Nephron (organoid): ENCODE results near the gene IBTK.

Source experiments
- H3K27ac Mint-ChIP-seq, 3 experiments: 2 replicates each; pipeline ENCODE4 v1.8.0; 2020; ENCODE audit warnings: mixed read lengths in 3 of 3, mild to moderate bottlenecking in 2 of 3, moderate library complexity in 1 of 3
- H3K27me3 Mint-ChIP-seq: 2 replicates; pipeline ENCODE4 v1.8.0; 2021; ENCODE audit warnings: low read depth, mild to moderate bottlenecking, moderate library complexity, mixed read lengths
- H3K36me3 Mint-ChIP-seq: 2 replicates; pipeline ENCODE4 v1.8.0; 2020; ENCODE audit warnings: low read depth, mixed read lengths
- H3K4me1 Mint-ChIP-seq: 2 replicates; pipeline ENCODE4 v1.8.0; 2020; ENCODE audit warnings: mixed read lengths
- H3K4me3 Mint-ChIP-seq, 3 experiments: 2 replicates each; pipeline ENCODE4 v1.8.0; 2020; ENCODE audit warnings: mild to moderate bottlenecking in 3 of 3, mixed read lengths in 3 of 3, moderate library complexity in 2 of 3
- H3K9me3 Mint-ChIP-seq: 2 replicates; pipeline ENCODE4 v1.8.0; 2020; ENCODE audit warnings: mixed read lengths
- CTCF ChIP-seq, 3 experiments: fragments of 200-600 bp; sonication (generic); IDR thresholded peaks; one replicate each; pipeline ENCODE4 v1.5.0; 2021; ENCODE audit warnings: antibody characterized with exemption in 3 of 3; ENCODE audit not compliant: unreplicated experiment in 3 of 3

The IBTK gene

DNA sequence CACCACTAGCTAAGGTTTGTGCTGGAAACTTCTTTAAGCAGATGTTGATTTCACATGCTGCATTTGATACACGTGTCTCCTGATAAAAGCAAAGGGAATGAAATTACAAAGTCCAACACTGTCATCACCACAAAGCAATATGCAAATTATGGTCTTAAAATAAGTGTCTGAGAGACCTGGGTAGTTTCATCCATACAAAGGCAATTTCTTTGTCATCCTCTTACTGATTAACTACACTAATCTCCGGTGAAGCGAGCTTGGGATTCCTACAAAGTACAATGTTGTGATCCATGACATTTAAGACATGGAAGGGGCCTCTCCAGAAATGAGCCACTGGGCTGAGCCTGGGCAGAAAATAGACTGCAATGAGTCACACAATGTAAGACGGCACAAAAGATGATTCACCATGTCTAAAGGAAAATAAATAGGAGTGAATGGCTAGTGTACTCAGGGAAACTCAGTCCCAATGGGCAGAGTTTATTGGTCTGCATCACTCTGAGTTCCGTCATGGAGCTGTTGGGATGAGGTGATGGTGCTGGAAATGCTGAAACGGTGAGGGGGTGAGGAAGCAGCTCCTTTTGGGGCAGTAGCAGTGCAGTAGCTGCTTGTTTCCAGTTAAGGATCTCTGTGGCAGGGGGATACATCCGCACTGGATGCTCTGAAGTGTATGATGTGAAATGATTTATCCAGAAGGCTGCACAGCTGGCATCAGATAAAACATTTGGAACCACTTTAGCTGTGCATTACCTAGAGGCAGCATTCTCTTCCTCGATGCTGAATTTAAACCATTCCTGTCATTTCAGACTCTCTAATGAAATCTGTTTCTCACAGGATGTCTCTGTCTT, 103.3 kb downstream of the IBTK start:
- no peak overlapping the region for H3K4me3 Mint-ChIP-seq
- no peaks in the 10 kb centered on the region for H3K27me3 Mint-ChIP-seq
- no peak for TF ChIP-seq CTCF (IDR thresholded peaks at IDR 0.05; ENCODE audit: unreplicated experiment in 3 of 3)
- peaks cover 3% of the 10 kb centered on the region for H3K9me3 Mint-ChIP-seq
- peaks cover 20% of the 10 kb centered on the region for H3K4me1 Mint-ChIP-seq
- peak overlapping the region; percentile 39 to 53 (median 40) for H3K27ac Mint-ChIP-seq
- no peaks in the 10 kb centered on the region for H3K36me3 Mint-ChIP-seq

GRCh38 chr6:82143041-82143481, 104.5 kb downstream of the IBTK start:
- Mint-ChIP-seq H3K4me1 (peaks cover 20% of the 10 kb centered on the region), H3K36me3 (no peaks in the 10 kb centered on the region), H3K27ac (no peak overlapping the region), H3K9me3 (no peaks in the 10 kb centered on the region), H3K27me3 (no peaks in the 10 kb centered on the region), H3K4me3 (no peak overlapping the region)
- TF ChIP-seq CTCF (IDR thresholded peaks at IDR 0.05; ENCODE audit: unreplicated experiment in 3 of 3), result no peak

GRCh38 chr6:82142524-82142923, 105.0 kb downstream of the IBTK start:
- Mint-ChIP-seq H3K36me3 (no peaks in the 10 kb centered on the region), H3K4me3 (no peak overlapping the region), H3K27ac (no peak overlapping the region), H3K9me3 (no peaks in the 10 kb centered on the region), H3K4me1 (peaks cover 20% of the 10 kb centered on the region), H3K27me3 (no peaks in the 10 kb centered on the region)
- TF ChIP-seq CTCF (IDR thresholded peaks at IDR 0.05; ENCODE audit: unreplicated experiment in 3 of 3), result no peak

- H3K4me1 Mint-ChIP-seq, result no peaks in the 10 kb centered on the region
- H3K9me3 Mint-ChIP-seq, result no peaks in the 10 kb centered on the region
- H3K36me3 Mint-ChIP-seq, result no peaks in the 10 kb centered on the region
- no peaks in the 10 kb centered on the region for H3K27me3 Mint-ChIP-seq
- TF ChIP-seq CTCF (IDR thresholded peaks at IDR 0.05; ENCODE audit: unreplicated experiment in 3 of 3), result no peak
- H3K27ac Mint-ChIP-seq, result no peak overlapping the region
- no peak overlapping the region for H3K4me3 Mint-ChIP-seq
Measured at GRCh38 chr6:82138075-82138791, 109.3 kb downstream of the IBTK start.

DNA sequence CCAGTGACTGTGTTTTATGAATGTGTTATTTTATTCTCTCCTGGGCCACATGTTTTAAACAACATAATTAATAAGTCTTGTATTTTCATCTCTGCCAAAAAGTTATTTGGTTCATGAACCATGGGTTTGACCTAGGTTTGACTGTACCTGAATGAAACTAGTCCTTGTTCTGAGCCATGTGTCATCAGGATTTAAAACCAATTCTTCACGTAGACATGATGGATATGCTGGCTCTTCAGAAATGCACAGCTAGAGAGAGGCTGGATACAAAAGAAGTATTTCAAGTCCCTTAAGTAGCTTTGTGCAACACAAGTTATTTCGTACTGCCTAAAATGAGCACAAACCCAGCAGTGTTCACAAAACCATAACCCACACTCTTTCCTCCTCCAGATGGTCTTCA, 116.1 kb downstream of the IBTK start:
- Mint-ChIP-seq H3K9me3 (peaks cover 12% of the 10 kb centered on the region), H3K4me3 (no peak overlapping the region), H3K36me3 (no peaks in the 10 kb centered on the region), H3K27ac (peak overlapping the region in 1 of 3 experiments; percentile 40), H3K27me3 (no peaks in the 10 kb centered on the region), H3K4me1 (no peaks in the 10 kb centered on the region)
- no peak for TF ChIP-seq CTCF (IDR thresholded peaks at IDR 0.05; ENCODE audit: unreplicated experiment in 3 of 3)
